ENCODE data around the gene ANKFN1. TPM values are rescaled to one million over a fixed set of nuclear protein-coding genes. Genes with fewer than 3 reads are reported as not detected.

ANKFN1 gene
- total and polyA plus RNA-seq, 3 donors from 2014 or later: 3.7 to 11.4 (median 5.1) TPM

DNA sequence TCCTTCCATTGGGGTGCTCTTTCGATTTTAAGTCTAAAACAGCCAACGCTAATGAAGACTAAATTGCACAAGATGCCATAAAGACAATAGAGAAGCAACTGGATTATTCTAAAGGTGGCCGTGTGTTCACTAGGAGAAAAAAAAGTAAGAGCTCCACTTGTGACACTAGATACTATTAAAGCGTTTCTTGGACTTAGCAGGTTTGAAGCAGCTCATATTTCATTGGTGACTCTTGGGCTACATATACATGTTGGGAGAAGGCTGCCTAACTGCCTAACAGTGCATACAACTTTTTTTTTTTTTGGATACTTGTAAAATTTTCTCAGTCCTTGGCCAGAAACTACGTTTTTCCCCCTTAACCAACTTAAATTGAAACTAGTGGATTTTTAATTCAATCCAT is 328.4 kb downstream of the ANKFN1 start:
- Histone ChIP-seq H3K4me3 (no peak overlapping the region), H3K27ac (no peak overlapping the region), H3K36me3 (ENCODE audit: low read depth, missing control alignments) (no peaks in the 10 kb centered on the region), H3K4me1 (no peaks in the 10 kb centered on the region), H3K9me3 (no peaks in the 10 kb centered on the region), H3K27me3 (no peaks in the 10 kb centered on the region)
- no peak for TF ChIP-seq POLR2A (IDR thresholded peaks at IDR 0.05)
- TF ChIP-seq, protein P1, sequence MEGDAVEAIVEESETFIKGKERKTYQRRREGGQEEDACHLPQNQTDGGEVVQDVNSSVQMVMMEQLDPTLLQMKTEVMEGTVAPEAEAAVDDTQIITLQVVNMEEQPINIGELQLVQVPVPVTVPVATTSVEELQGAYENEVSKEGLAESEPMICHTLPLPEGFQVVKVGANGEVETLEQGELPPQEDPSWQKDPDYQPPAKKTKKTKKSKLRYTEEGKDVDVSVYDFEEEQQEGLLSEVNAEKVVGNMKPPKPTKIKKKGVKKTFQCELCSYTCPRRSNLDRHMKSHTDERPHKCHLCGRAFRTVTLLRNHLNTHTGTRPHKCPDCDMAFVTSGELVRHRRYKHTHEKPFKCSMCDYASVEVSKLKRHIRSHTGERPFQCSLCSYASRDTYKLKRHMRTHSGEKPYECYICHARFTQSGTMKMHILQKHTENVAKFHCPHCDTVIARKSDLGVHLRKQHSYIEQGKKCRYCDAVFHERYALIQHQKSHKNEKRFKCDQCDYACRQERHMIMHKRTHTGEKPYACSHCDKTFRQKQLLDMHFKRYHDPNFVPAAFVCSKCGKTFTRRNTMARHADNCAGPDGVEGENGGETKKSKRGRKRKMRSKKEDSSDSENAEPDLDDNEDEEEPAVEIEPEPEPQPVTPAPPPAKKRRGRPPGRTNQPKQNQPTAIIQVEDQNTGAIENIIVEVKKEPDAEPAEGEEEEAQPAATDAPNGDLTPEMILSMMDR (IDR thresholded peaks at IDR 0.05): no peak
- WGBS, 2 donors: 76 to 77% methylated on average over 5 of the region's 5 CpGs
- DNase-seq: no peak
- intact Hi-C loops (cut with DNase I; ENCODE audit: low total_unique reads): no loop called here

DNA sequence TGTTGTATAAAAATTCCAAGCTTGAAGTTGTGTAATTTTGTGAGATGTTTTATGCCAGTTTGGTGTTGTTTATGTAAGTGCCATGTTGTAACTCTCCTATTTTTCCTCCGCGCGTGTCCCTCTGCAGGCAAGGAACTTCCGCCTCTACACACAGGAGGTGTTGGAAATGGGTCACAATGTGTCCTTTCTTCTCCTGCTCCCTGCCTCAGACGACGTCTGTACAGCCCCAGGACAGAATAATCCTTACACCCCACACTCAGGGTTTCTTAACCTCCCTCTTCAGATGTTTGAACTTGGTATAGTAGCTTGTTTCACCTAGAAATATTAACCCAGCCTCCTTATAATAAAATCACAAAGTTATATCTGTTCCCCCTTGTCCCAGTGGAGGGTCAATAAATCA is 329.0 kb downstream of the ANKFN1 start:
- no peak for DNase-seq
- Histone ChIP-seq H3K4me3 (no peak overlapping the region), H3K27me3 (no peaks in the 10 kb centered on the region), H3K36me3 (ENCODE audit: low read depth, missing control alignments) (no peaks in the 10 kb centered on the region), H3K27ac (no peak overlapping the region), H3K9me3 (no peaks in the 10 kb centered on the region), H3K4me1 (no peaks in the 10 kb centered on the region)
- TF ChIP-seq, protein P1 (IDR thresholded peaks at IDR 0.05): no peak
- no peak for TF ChIP-seq POLR2A (IDR thresholded peaks at IDR 0.05)
- 73 to 77% methylated on average over 6 of the region's 6 CpGs for WGBS, 2 donors
- intact Hi-C loops (cut with DNase I; ENCODE audit: low total_unique reads): no loop called here

DNA sequence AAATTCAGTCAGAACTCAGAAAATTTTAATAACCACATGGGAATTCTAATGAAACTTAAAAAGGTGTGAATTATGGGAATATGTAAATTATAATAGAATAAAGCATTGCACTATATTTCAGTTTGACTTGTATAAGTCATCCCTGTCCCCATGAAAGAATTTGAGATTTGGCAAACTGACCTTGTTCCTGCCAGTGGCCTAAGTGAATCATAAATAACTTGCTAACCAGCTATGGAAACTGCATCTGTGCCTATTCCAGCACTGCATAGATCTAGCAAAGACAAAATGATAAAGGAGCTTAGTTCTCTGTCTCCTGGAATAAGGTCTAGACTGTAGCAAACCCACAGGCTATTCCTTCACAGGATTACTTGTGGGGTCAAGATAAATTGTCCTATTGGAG is 333.5 kb downstream of the ANKFN1 start:
- no peak overlapping the region for H3K4me3 ChIP-seq
- no peak overlapping the region for H3K27ac ChIP-seq
- no peaks in the 10 kb centered on the region for H3K36me3 ChIP-seq (ENCODE audit: low read depth, missing control alignments)
- no peak for TF ChIP-seq POLR2A (IDR thresholded peaks at IDR 0.05)
- TF ChIP-seq, protein P1 (IDR thresholded peaks at IDR 0.05): no peak
- H3K27me3 ChIP-seq: no peaks in the 10 kb centered on the region
- no peak for DNase-seq
- no peaks in the 10 kb centered on the region for H3K9me3 ChIP-seq
- intact Hi-C loops (cut with DNase I; ENCODE audit: low total_unique reads): no loop called here
- no peaks in the 10 kb centered on the region for H3K4me1 ChIP-seq

DNA sequence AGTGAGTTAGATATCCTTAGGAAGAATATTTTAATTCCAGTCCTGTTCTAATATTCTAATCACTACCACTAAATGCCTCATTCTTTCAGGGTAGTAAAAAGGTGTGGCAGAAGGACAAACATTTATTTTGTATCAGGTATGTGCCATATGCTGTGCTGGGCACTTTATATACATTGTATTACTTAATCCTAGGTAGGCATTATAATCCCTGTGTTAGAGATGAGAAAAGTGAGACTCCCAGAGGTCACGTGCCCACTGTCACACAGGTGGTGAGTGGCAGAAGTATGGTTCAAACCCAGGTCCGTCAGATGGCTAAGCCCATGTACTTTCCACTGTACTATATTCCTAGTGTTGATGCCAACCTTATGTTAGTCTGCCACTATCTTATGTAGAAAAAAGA is 335.5 kb downstream of the ANKFN1 start:
- no peaks in the 10 kb centered on the region for H3K9me3 ChIP-seq
- DNase-seq: no peak
- TF ChIP-seq, protein P1 (IDR thresholded peaks at IDR 0.05): no peak
- no peak for TF ChIP-seq POLR2A (IDR thresholded peaks at IDR 0.05)
- H3K4me3 ChIP-seq: no peak overlapping the region
- WGBS, 2 donors: 85 to 90% methylated on average over 2 of the region's 2 CpGs
- no peak overlapping the region for H3K27ac ChIP-seq
- no peaks in the 10 kb centered on the region for H3K4me1 ChIP-seq
- no peaks in the 10 kb centered on the region for H3K27me3 ChIP-seq
- intact Hi-C loops (cut with DNase I; ENCODE audit: low total_unique reads): no loop called here
- no peaks in the 10 kb centered on the region for H3K36me3 ChIP-seq (ENCODE audit: low read depth, missing control alignments)

DNA sequence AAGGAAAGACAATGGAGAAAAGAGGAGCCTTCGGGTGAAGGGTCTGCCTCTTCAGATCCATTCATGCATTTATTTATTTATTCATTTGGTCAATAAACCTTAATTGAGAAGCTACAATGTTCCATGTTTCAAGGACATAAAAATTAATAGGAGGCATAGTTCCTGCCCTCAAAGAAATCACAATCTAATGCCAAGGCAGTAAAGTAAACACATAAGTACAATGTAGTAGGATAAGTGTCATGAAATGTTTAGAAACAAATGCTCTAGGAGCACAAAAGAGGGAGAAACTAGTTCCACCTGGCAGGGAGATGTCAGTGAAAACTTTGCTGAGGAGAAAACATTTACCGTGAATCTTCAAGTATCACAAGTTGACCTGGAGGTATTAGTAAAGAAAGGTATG is 336.7 kb downstream of the ANKFN1 start:
- H3K4me1 ChIP-seq: no peaks in the 10 kb centered on the region
- H3K27me3 ChIP-seq: no peaks in the 10 kb centered on the region
- DNase-seq: no peak
- intact Hi-C loops (cut with DNase I; ENCODE audit: low total_unique reads): no loop called here
- WGBS, 2 donors: 82% methylated on average over 2 of the region's 2 CpGs
- H3K27ac ChIP-seq: no peak overlapping the region
- H3K9me3 ChIP-seq: no peaks in the 10 kb centered on the region
- TF ChIP-seq, protein P1 (IDR thresholded peaks at IDR 0.05): no peak
- TF ChIP-seq POLR2A (IDR thresholded peaks at IDR 0.05): no peak
- no peak overlapping the region for H3K4me3 ChIP-seq
- no peaks in the 10 kb centered on the region for H3K36me3 ChIP-seq (ENCODE audit: low read depth, missing control alignments)
